HepG2 (cell line): ENCODE measurements around the gene C12orf42. TPM values are rescaled to one million over a fixed set of nuclear protein-coding genes. Genes with fewer than 3 reads are reported as not detected.

ENCODE experiments used
- ATAC-seq: fragments of 200-7000 bp; cut with Tn5 transposase; 3 replicates; pipeline ENCODE4 v1.9.1; 2020; ENCODE audit warnings: mild to moderate bottlenecking, moderate library complexity
- BruUV-seq: library from RNA; stranded (reverse); fragments of 400-500 nt; replicated peaks from 2 replicates; lab custom pipeline; 2021; lab: Mats Ljungman, UMichigan
- CTCF ChIA-PET: fragments of 300-600 bp; formaldehyde crosslinking; extraction: SDS; loops from one replicate; lab custom pipeline; 2021; ENCODE audit warnings: low total read pairs, inconsistent platforms, low intra/inter-chr PET ratio; lab: Yijun Ruan, JAX
- POLR2A ChIA-PET: fragments of 350-600 bp; sonication (Branson Sonifier 250); formaldehyde crosslinking; loops from one replicate; lab custom pipeline; 2020; ENCODE audit warnings: antibody characterized with exemption, inconsistent platforms; lab: Yijun Ruan, JAX
- DNase-seq: peaks from one replicate; pipeline ENCODE4 v3.0.0-alpha.2; 2015; ENCODE audit warnings: low spot score
- FAIRE-seq: peaks from 3 replicates; lab custom pipeline; 2011; peaks lifted over from hg19 to GRCh38; lab: Jason Lieb, UNC
- H2AFZ ChIP-seq: one replicate; pipeline ENCODE4 v1.6.1; 2011; ENCODE audit warnings: low read length, inconsistent platforms
- H3K27ac ChIP-seq: fragments of 300-600 bp; 3 replicates; pipeline ENCODE4 v1.8.0; 2011; ENCODE audit warnings: mixed run types, mild to moderate bottlenecking, mixed read lengths, low read length, inconsistent platforms; ENCODE audit not compliant: insufficient read depth; ENCODE audit errors: extremely low read length
- H3K27me3 ChIP-seq, 2 experiments: fragments of 200-600 bp in 1 of 2; 2 replicates in 1 of 2; 3 replicates in 1 of 2; pipeline versions ENCODE4 v1.6.0 to v1.8.0; 2011; ENCODE audit warnings: low read length in 2 of 2, mild to moderate bottlenecking in 2 of 2, moderate library complexity in 2 of 2, inconsistent platforms in 1 of 2; ENCODE audit not compliant: insufficient read depth in 2 of 2, control insufficient read depth in 1 of 2
- H3K36me3 ChIP-seq, 2 experiments: fragments of 200-600 bp in 1 of 2; replicated peaks in 1 of 2; 2 replicates in 1 of 2; 3 replicates in 1 of 2; pipeline versions ENCODE4 v1.5.1 to v1.8.0; 2011; ENCODE audit warnings: low read length in 2 of 2, inconsistent platforms in 1 of 2; ENCODE audit not compliant: insufficient read depth in 2 of 2, control insufficient read depth in 1 of 2
- H3K4me1 ChIP-seq: 2 replicates; pipeline ENCODE4 v1.5.1; 2012; ENCODE audit warnings: low read length, inconsistent platforms; ENCODE audit not compliant: insufficient read depth
- H3K4me2 ChIP-seq: 2 replicates; pipeline ENCODE4 v1.6.0; 2011; ENCODE audit warnings: low read depth, low read length, inconsistent platforms
- H3K4me3 ChIP-seq, 3 experiments: fragments of 200-600 bp in 1 of 3; sonication (generic), shearing (Covaris generic) in 1 of 3; replicated peaks in 1 of 3; 2 replicates each; pipeline ENCODE4 v1.5.1; 2011 to 2016; ENCODE audit warnings: low read length in 3 of 3, inconsistent platforms in 2 of 3, low read depth in 2 of 3, mild to moderate bottlenecking in 2 of 3, control low read depth in 1 of 3, mixed read lengths in 1 of 3; ENCODE audit not compliant: insufficient read depth in 1 of 3
- H3K79me2 ChIP-seq: one replicate; pipeline ENCODE4 v1.6.1; 2011; ENCODE audit warnings: low read length, inconsistent platforms; ENCODE audit not compliant: insufficient read depth
- H3K9ac ChIP-seq: 2 replicates; pipeline ENCODE4 v1.6.0; 2011; ENCODE audit warnings: mild to moderate bottlenecking, low read depth, low read length, inconsistent platforms; ENCODE audit not compliant: insufficient read depth
- H3K9me3 ChIP-seq: 2 replicates; pipeline ENCODE4 v1.5.1; 2012; ENCODE audit warnings: mild to moderate bottlenecking, low read length
- H4K20me1 ChIP-seq: 2 replicates; pipeline ENCODE4 v1.6.0; 2011; ENCODE audit warnings: inconsistent platforms, mild to moderate bottlenecking, low read length, moderate library complexity; ENCODE audit not compliant: insufficient read depth
- ATF7 ChIP-seq, 2 experiments: fragments of 450-650 bp in 1 of 2; sonication (generic) in 1 of 2; formaldehyde crosslinking in 1 of 2; IDR thresholded peaks; 2 replicates each; pipeline versions ENCODE4 v1.4.0 to v1.6.1; 2016 to 2020; ENCODE audit warnings: antibody characterized with exemption in 1 of 2, mild to moderate bottlenecking in 1 of 2, missing genetic modification reagents in 1 of 2
- GATA4 ChIP-seq: sonication (generic); IDR thresholded peaks from 2 replicates; pipeline ENCODE4 v1.6.1; 2016; ENCODE audit warnings: antibody characterized with exemption, low read depth, borderline replicate concordance
- HCFC1 ChIP-seq: fragments of 150-350 bp; IDR thresholded peaks from 2 replicates; pipeline ENCODE4 v1.6.1; 2014; ENCODE audit warnings: low read depth, low read length
- HMGA1 ChIP-seq: sonication (generic); formaldehyde crosslinking; conservative IDR thresholded peaks from 2 replicates; pipeline ENCODE4 v1.4.0; 2020; ENCODE audit warnings: missing genetic modification reagents
- MED1 ChIP-seq: sonication (generic); formaldehyde crosslinking; IDR thresholded peaks from 2 replicates; pipeline ENCODE4 v1.4.0; 2020; ENCODE audit warnings: missing genetic modification reagents
- MXD3 ChIP-seq: IDR thresholded peaks from 2 replicates; pipeline ENCODE4 v1.6.1; 2016; ENCODE audit warnings: mild to moderate bottlenecking, missing biosample characterization, missing genetic modification reagents
- NFKBIZ ChIP-seq: IDR thresholded peaks from 2 replicates; pipeline ENCODE4 v1.6.1; 2018; ENCODE audit warnings: missing genetic modification reagents, missing compliant biosample characterization
- NR2F2 ChIP-seq: IDR thresholded peaks from 2 replicates; pipeline ENCODE4 v1.6.1; 2012; ENCODE audit warnings: low read depth, inconsistent platforms, borderline replicate concordance
- RNF2 ChIP-seq: fragments of 450-650 bp; conservative IDR thresholded peaks from 2 replicates; pipeline ENCODE4 v1.6.1; 2016; ENCODE audit warnings: low read depth
- SATB2 ChIP-seq: sonication (generic); formaldehyde crosslinking; IDR thresholded peaks from 2 replicates; pipeline ENCODE4 v1.5.0; 2020; ENCODE audit warnings: missing genetic modification reagents
- STAT5B ChIP-seq: sonication (generic); formaldehyde crosslinking; IDR thresholded peaks from 2 replicates; pipeline ENCODE4 v1.4.0; 2020; ENCODE audit warnings: missing genetic modification reagents
- ZIK1 ChIP-seq: sonication (generic); formaldehyde crosslinking; IDR thresholded peaks from 2 replicates; pipeline ENCODE4 v1.5.0; 2020; ENCODE audit warnings: mild to moderate bottlenecking, low read depth, missing genetic modification reagents, borderline replicate concordance
- ZNF430 ChIP-seq: sonication (generic); formaldehyde crosslinking; IDR thresholded peaks from 2 replicates; pipeline ENCODE4 v1.9.0; 2021; ENCODE audit warnings: mild to moderate bottlenecking, missing genetic modification reagents
- ZNF550 ChIP-seq: sonication (generic); formaldehyde crosslinking; IDR thresholded peaks from 2 replicates; pipeline ENCODE4 v1.4.0; 2020; ENCODE audit warnings: mild to moderate bottlenecking, missing genetic modification reagents, borderline replicate concordance
- ZNF850 ChIP-seq: sonication (generic); formaldehyde crosslinking; conservative IDR thresholded peaks from 2 replicates; pipeline ENCODE4 v1.9.0; 2021; ENCODE audit warnings: mild to moderate bottlenecking, missing genetic modification reagents
- WGBS: methylation state at CpG from one replicate; pipeline ENCODE4 v1.1.6; 2017; ENCODE audit warnings: low lambda C conversion rate; 5-methylcytosine and 5-hydroxymethylcytosine counted together
- in situ Hi-C: cut with HindIII; loops from 2 replicates; pipeline ENCODE4 v1.10.0; 2017; ENCODE audit warnings: low pct_unique_long_range_greater_than_20kb; ENCODE audit not compliant: extremely low pct_ligation_motif_present
- intact Hi-C: fragments of 100-400 bp; cut with micrococcal nuclease; formaldehyde crosslinking; loops from one replicate; pipeline ENCODE4 v1.10.0; 2022; ENCODE audit not compliant: unreplicated experiment
- polyA plus RNA-seq, 8 experiments: library from polyadenylated mRNA; depleted of rRNA in 3 of 8; stranded (reverse) in 7 of 8; unstranded in 1 of 8; fragments of >200 nt; fragmentation: Illumina TruSeq in 4 of 8; extraction: Trizol in 4 of 8; gene quantifications; 2 replicates each; pipeline versions ENCODE4 v1.2.1 to v1.2.3, GENCODE V29; 2011 to 2016; ENCODE audit warnings: low read depth in 4 of 8, missing spikeins in 1 of 8, mixed read lengths in 1 of 8; ENCODE audit not compliant: insufficient read depth in 1 of 8
- total RNA-seq, 5 experiments: library from RNA; depleted of rRNA; stranded (reverse); fragments of >200 nt; fragmentation: Illumina TruSeq; extraction: Trizol; gene quantifications; 2 replicates each; pipeline ENCODE4 v1.2.3, GENCODE V29; 2016; ENCODE audit warnings: low read depth in 1 of 5

Gene C12orf42
- total and polyA plus RNA-seq, 2 of the 13 experiments (the other 11 are each of a cell fraction or from before 2014, with no cell fraction given), result not detected

GRCh38 chr12:103318566-103318965 lies 177.2 kb downstream of the C12orf42 start (continued):
- no peak for TF ChIP-seq ZNF550 (CRISPR knock-in tag)
- no peak for TF ChIP-seq SATB2
- no peak for TF ChIP-seq STAT5B (CRISPR knock-in tag)
- TF ChIP-seq NFKBIZ (CRISPR knock-in tag), result no peak
- no peak for TF ChIP-seq ZIK1
- TF ChIP-seq MED1, result no peak
- no peak for TF ChIP-seq MXD3 (CRISPR knock-in tag)
- TF ChIP-seq GATA4, result no peak
- no peak for TF ChIP-seq ZNF430

DNA sequence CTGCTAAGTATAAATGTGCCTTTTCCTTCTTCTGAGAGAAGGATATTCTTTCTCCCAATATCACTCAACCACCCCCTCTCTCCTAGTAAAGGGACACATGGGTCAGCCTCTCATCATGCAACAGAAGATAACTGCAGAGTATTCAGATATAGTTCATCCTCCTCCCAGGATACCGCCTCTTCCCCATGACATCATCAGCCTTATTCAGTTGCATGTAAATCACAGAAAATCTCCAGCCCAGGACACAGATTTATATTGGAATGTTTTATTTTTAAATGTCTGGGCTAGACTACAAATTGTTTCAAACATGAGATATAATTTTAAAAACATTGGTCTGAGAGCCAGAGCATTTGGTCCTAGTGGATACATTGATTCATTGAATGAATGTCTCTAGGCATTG lies 178.5 kb downstream of the C12orf42 start:
- no peaks in the 10 kb centered on the region for H3K4me1 ChIP-seq
- no peak overlapping the region for H3K4me3 ChIP-seq
- no peaks in the 10 kb centered on the region for H3K27me3 ChIP-seq
- no peaks in the 10 kb centered on the region for H3K36me3 ChIP-seq
- H4K20me1 ChIP-seq, result no peaks in the 10 kb centered on the region
- FAIRE-seq (no peak), DNase-seq (no peak), ATAC-seq (no peak)
- CTCF ChIA-PET, result no interaction called here
- no peaks in the 10 kb centered on the region for H3K79me2 ChIP-seq
- H3K4me2 ChIP-seq, result no peak overlapping the region
- 36% methylated on average over 1 of the region's 1 CpG for WGBS
- BruUV-seq, result no TSS peak
- H3K9me3 ChIP-seq, result no peaks in the 10 kb centered on the region
- POLR2A ChIA-PET, result no interaction called here
- intact Hi-C loops (no loop called here), in situ Hi-C loops (no loop called here)
- TF ChIP-seq HCFC1, result no peak
- no peak for TF ChIP-seq RNF2
- no peak for TF ChIP-seq HMGA1 (CRISPR knock-in tag)
- TF ChIP-seq NR2F2, result no peak
- peak; percentile 66 for TF ChIP-seq ATF7 (IDR thresholded peaks at IDR 0.05)
- TF ChIP-seq ATF7 (CRISPR knock-in tag; IDR thresholded peaks at IDR 0.05), result no peak
- TF ChIP-seq ZNF850 (CRISPR knock-in tag), result no peak
- no peak overlapping the region for H3K9ac ChIP-seq
- no peak overlapping the region for H3K27ac ChIP-seq
- no peak overlapping the region for H2AFZ ChIP-seq
